ENCODE results near the gene MIA. TPM values are rescaled to one million over a fixed set of nuclear protein-coding genes. Genes with fewer than 3 reads are reported as not detected.

The MIA gene
- total and polyA plus RNA-seq, 9 of the 15 experiments (the other 6 are each of a cell fraction or from before 2014, with no cell fraction given): 0.21 TPM; not detected in 8

- TF ChIP-seq RERE (CRISPR knock-in tag; IDR thresholded peaks at IDR 0.05; ENCODE audit: borderline replicate concordance) (no peak), TBL1XR1 (IDR thresholded peaks at IDR 0.05; ENCODE audit: low read length in 2 of 2) (no peak), POLR2AphosphoS2 (IDR thresholded peaks at IDR 0.05; ENCODE audit: low read length) (no peak), ETV1 (tag; conservative IDR thresholded peaks at IDR 0.05; ENCODE audit: low read depth) (no peak)
Observed at GRCh38 chr19:40791349-40791748, 16.0 kb downstream of the MIA start (continued).

- no peaks in the 10 kb centered on the region for H3K27me3 ChIP-seq (ENCODE audit: control insufficient read depth in 2 of 2, insufficient read depth in 2 of 2, low read length in 2 of 2)
- WGBS (ENCODE audit: insufficient coverage, low coverage, missing lambda C conversion rate): 28% methylated on average over 3 of the region's 3 CpGs
- DNase-seq (ENCODE audit: extremely low read depth in 1 of 4, low spot score in 3 of 4): no peak
- no peak overlapping the region for H3K27ac ChIP-seq (ENCODE audit: extremely low read depth, low read depth, low read length)
- no peak overlapping the region for H3K4me2 ChIP-seq (ENCODE audit: insufficient read depth, low read length)
- no peak overlapping the region for H2AFZ ChIP-seq (ENCODE audit: low read depth, low read length)
- no peak for ATAC-seq
- H3K4me3 ChIP-seq: no peak overlapping the region
- no peaks in the 10 kb centered on the region for H3K9me3 ChIP-seq (replicated peaks; ENCODE audit: control insufficient read depth, insufficient read depth, low read depth, low read length)
- no peaks in the 10 kb centered on the region for H3K79me2 ChIP-seq (ENCODE audit: control insufficient read depth, insufficient read depth, low read length)
- CTCF ChIA-PET (ENCODE audit: low intra/inter-chr PET ratio): no interaction called here
- no peaks in the 10 kb centered on the region for H3K9me1 ChIP-seq (ENCODE audit: control insufficient read depth, insufficient read depth, low read length)
- intact Hi-C loops (cut with micrococcal nuclease) (no loop called here), in situ Hi-C loops (cut with MboI) (no loop called here)
- POLR2A ChIA-PET: interaction anchor here (0.7 to 1.9 kb wide), 2 partner anchors 13 to 14 kb away, joined by 4 to 11 read pairs; partner anchors contain the start of gene RAB4B
- no peaks in the 10 kb centered on the region for H3K36me3 ChIP-seq (ENCODE audit: control insufficient read depth, insufficient read depth, low read length)
- FAIRE-seq: no peak
- H3K9ac ChIP-seq (ENCODE audit: insufficient read depth in 1 of 2, low read depth in 2 of 2, low read length in 2 of 2): no peak overlapping the region
- peaks cover 0 to 5% of the 10 kb centered on the region in 2 experiments; a peak in 2 of 5 replicates for H3K4me1 ChIP-seq (replicated peaks in 1 of 2; ENCODE audit: control insufficient read depth in 2 of 2, insufficient read depth in 2 of 2, low read length in 2 of 2)
- BruUV-seq (replicated peaks): no TSS peak
- H4K20me1 ChIP-seq (replicated peaks; ENCODE audit: control insufficient read depth, insufficient read depth, low read length): no peaks in the 10 kb centered on the region
- TF ChIP-seq BCLAF1 (IDR thresholded peaks at IDR 0.05; ENCODE audit: borderline replicate concordance in 1 of 2, control insufficient read depth in 1 of 2, low read depth in 2 of 2, low read length in 1 of 2): no peak
- TF ChIP-seq MYNN (IDR thresholded peaks at IDR 0.05): no peak
- no peak for TF ChIP-seq MYNN (CRISPR knock-in tag; IDR thresholded peaks at IDR 0.05)
- TF ChIP-seq NKRF (IDR thresholded peaks at IDR 0.05; ENCODE audit: borderline replicate concordance): no peak
- TF ChIP-seq MECOM (CRISPR knock-in tag; IDR thresholded peaks at IDR 0.05): no peak
- TF ChIP-seq ZNF316 (IDR thresholded peaks at IDR 0.05): no peak
Observed at GRCh38 chr19:40791996-40792395, 16.7 kb downstream of the MIA start.

Data from K562 (cell line).